Activated CD4-positive, alpha-beta T cell treated with anti-CD3 and anti-CD28 coated beads, Interleukin-2, amount 10 ng/mL, durations not matched to agents 7 days and 5 days (primary cell): ENCODE measurements around the gene HDC. TPM values are rescaled to one million over a fixed set of nuclear protein-coding genes. Genes with fewer than 3 reads are reported as not detected.

Experiments
- CTCF ChIA-PET: fragments of 350-600 bp; sonication (Branson Sonifier 250); formaldehyde crosslinking; loops from one replicate; lab custom pipeline; 2021; ENCODE audit warnings: antibody characterized with exemption; lab: Charles Lee
- POLR2A ChIA-PET: fragments of 350-600 bp; sonication (Branson Sonifier 250); formaldehyde crosslinking; loops from one replicate; lab custom pipeline; 2021; ENCODE audit warnings: antibody characterized with exemption; lab: Charles Lee
- DNase-seq: peaks from one replicate; pipeline ENCODE4 v3.0.0-alpha.2; 2020
- H3K27ac Mint-ChIP-seq: one replicate; pipeline ENCODE4 v1.8.0; 2021; ENCODE audit warnings: mild to moderate bottlenecking, moderate library complexity, mixed read lengths
- H3K27me3 Mint-ChIP-seq: one replicate; pipeline ENCODE4 v1.8.0; 2021; ENCODE audit warnings: mixed read lengths
- H3K36me3 Mint-ChIP-seq: one replicate; pipeline ENCODE4 v1.8.0; 2021; ENCODE audit warnings: low read depth, mixed read lengths
- H3K4me1 Mint-ChIP-seq: one replicate; pipeline ENCODE4 v1.8.0; 2021; ENCODE audit warnings: mixed read lengths
- H3K4me3 Mint-ChIP-seq: one replicate; pipeline ENCODE4 v1.8.0; 2021; ENCODE audit warnings: mild to moderate bottlenecking, moderate library complexity, mixed read lengths
- H3K9me3 Mint-ChIP-seq: one replicate; pipeline ENCODE4 v1.8.0; 2021; ENCODE audit warnings: mixed read lengths
- total RNA-seq, 2 experiments: library from RNA; stranded (reverse); gene quantifications; one replicate each; pipeline ENCODE4 v1.2.3, GENCODE V29; 2021

HDC gene
- total RNA-seq, 2 experiments from 2014 or later, result 0.27 TPM; not detected in 1

DNA sequence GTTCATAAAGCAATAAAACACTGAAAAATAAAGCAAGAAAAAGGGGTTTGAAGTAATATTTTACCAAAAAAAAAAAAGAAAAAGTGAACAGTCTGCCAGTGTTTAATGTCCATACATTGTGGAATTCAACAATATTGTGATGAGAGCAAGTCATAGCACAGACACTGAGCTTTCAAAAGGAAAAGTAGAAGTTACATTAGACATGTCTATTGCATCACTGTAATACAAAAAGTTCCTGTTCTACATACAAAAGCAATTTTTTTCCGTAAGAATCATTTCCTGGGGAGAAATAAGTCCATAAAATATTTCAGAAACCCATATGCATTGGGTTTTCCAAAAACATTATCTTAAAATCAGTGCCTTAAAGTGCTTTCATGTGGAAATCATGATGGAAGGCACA is 11.8 kb upstream of the HDC start:
- Mint-ChIP-seq H3K4me1 (no peaks in the 10 kb centered on the region), H3K27me3 (no peaks in the 10 kb centered on the region), H3K36me3 (peaks cover 14% of the 10 kb centered on the region), H3K27ac (no peak overlapping the region), H3K9me3 (no peaks in the 10 kb centered on the region), H3K4me3 (no peak overlapping the region)
- CTCF ChIA-PET, result interaction anchor here (0.6 kb wide), 1 partner anchor 504 kb away, joined by 3 read pairs; no protein-coding TSS in a partner anchor
- POLR2A ChIA-PET, result interaction anchor here (0.7 kb wide), 1 partner anchor 77 kb away, joined by 5 read pairs; no protein-coding TSS in a partner anchor
- no peak for DNase-seq

DNA sequence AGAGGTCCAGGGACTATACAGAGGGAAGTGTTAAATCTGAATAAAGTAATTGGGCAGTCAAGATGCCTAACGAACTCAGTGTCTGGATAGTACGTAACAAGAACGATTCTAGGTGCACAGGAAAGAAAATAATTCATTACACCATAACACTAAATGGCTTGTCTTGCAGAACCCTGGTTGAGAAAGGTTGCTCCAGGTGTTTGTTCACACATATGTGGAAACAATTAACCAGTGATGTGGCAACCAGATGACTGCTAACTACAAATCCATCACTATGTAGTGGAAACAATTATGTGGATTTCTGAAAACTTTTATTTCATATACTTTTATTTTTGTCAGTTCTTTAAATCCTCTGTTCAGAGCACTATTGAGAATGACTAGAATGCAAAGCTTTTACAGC is 10.4 kb upstream of the HDC start:
- H3K36me3 Mint-ChIP-seq, result peaks cover 14% of the 10 kb centered on the region
- ChIA-PET POLR2A (no interaction called here), CTCF (interaction anchor here (0.7 to 0.8 kb wide), 2 partner anchors 16 to 67 kb away, joined by 3 to 4 read pairs; no protein-coding TSS in a partner anchor)
- no peaks in the 10 kb centered on the region for H3K27me3 Mint-ChIP-seq
- H3K4me3 Mint-ChIP-seq, result no peak overlapping the region
- H3K9me3 Mint-ChIP-seq, result no peaks in the 10 kb centered on the region
- DNase-seq, result no peak
- H3K27ac Mint-ChIP-seq, result no peak overlapping the region
- H3K4me1 Mint-ChIP-seq, result no peaks in the 10 kb centered on the region

DNA sequence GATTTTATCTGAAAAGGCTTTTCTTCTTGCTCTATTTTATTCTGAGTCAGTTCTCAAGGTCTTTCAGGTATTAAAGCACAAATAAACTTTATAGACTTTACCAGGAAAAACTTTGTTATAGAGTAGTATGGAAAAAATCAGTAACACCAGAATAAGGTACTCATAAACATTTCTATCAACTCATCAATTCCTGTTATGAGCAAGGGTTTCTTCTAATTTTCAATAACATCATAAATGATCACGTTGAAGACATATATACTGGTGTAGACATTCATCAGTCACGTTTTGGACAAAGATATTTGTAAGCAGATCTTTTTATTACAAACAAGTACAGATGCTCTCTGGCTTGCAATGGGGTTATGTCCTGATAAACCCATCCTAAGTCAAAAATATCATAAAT is 9.6 kb upstream of the HDC start:
- Mint-ChIP-seq H3K4me3 (no peak overlapping the region), H3K9me3 (no peaks in the 10 kb centered on the region), H3K27ac (no peak overlapping the region), H3K36me3 (peaks cover 14% of the 10 kb centered on the region), H3K4me1 (no peaks in the 10 kb centered on the region), H3K27me3 (no peaks in the 10 kb centered on the region)
- POLR2A ChIA-PET, result no interaction called here
- CTCF ChIA-PET, result no interaction called here
- no peak for DNase-seq

DNA sequence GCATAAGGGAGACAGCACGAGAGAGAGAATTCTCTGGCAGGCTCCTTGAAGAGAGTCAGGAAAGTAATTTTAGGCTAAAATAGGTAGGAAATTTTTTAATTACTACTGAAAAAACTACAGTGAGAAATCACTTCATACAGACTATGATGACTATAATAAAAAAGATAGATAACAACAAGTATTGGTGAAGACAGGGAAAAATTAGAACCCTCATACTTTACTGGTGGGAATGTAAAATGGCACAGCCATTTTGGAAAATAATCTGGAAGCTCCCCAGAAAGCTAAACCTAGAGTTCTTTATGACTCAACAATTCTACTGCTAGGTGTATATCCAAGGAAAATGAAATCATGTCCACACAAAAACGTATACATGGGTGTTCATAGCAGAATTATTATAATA is 2.1 kb upstream of the HDC start:
- Mint-ChIP-seq H3K4me1 (peaks cover 12% of the 10 kb centered on the region), H3K36me3 (no peaks in the 10 kb centered on the region), H3K4me3 (no peak overlapping the region), H3K27ac (no peak overlapping the region), H3K27me3 (no peaks in the 10 kb centered on the region), H3K9me3 (no peaks in the 10 kb centered on the region)
- no peak for DNase-seq
- ChIA-PET CTCF (interaction anchor here (0.8 kb wide), 1 partner anchor 8 kb away, joined by 5 read pairs; no protein-coding TSS in a partner anchor), POLR2A (no interaction called here)

DNA sequence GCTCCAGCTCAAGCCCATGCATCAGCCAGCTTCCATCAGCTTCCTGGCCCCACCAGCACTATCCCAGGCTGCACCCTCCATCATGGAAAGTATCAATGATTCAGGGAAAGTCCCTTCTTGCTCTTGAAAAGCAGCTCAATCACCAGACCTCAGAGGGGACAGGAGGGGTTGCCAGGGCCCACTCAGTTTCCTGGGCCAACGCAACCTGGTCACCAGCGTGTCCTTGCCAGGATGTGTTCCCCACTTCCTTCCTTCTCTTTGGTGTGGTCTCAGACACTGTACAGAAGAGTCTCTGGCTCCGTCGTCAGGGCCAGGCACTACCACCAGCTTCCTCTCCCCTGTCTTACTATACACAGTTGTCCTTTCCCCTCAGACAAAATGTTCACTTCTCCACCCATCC is 3.0 kb downstream of the HDC start:
- Mint-ChIP-seq H3K36me3 (no peaks in the 10 kb centered on the region), H3K27ac (peak overlapping the region; percentile 42), H3K4me3 (no peak overlapping the region), H3K27me3 (no peaks in the 10 kb centered on the region), H3K9me3 (no peaks in the 10 kb centered on the region), H3K4me1 (peaks cover 50% of the 10 kb centered on the region)
- POLR2A ChIA-PET, result no interaction called here
- CTCF ChIA-PET, result interaction anchor here (0.5 to 7.5 kb wide), 9 partner anchors 8 to 93 kb away, joined by 3 to 88 read pairs (median 5); partner anchors contain the start of gene GABPB1
- DNase-seq, result peak; percentile 66

DNA sequence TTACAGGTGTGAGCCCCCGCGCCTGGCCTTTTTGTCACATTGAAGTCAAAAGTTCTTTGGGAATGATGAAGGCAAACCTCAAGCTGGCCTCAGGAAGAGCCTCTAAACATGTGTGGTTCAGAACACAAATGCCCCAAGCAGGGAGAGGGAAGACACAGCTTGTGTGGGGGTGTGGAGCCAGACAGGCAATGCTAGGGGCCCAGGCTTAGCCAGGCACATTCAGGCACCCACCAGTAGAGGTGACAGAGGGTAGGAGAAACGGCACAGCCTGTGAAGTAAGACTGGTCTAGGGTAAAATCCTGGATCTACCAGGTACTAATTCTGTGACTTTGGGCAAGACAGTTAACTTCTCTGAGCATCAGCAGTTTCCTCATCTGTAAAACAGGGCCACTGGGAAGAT is 3.5 kb downstream of the HDC start:
- Mint-ChIP-seq H3K27ac (peak overlapping the region; percentile 42), H3K27me3 (no peaks in the 10 kb centered on the region), H3K9me3 (no peaks in the 10 kb centered on the region), H3K4me1 (peaks cover 50% of the 10 kb centered on the region), H3K36me3 (no peaks in the 10 kb centered on the region), H3K4me3 (no peak overlapping the region)
- CTCF ChIA-PET, result interaction anchor here (0.5 to 7.5 kb wide), 10 partner anchors 8 to 74 kb away, joined by 3 to 88 read pairs (median 5); no protein-coding TSS in a partner anchor
- POLR2A ChIA-PET, result no interaction called here
- DNase-seq, result no peak

DNA sequence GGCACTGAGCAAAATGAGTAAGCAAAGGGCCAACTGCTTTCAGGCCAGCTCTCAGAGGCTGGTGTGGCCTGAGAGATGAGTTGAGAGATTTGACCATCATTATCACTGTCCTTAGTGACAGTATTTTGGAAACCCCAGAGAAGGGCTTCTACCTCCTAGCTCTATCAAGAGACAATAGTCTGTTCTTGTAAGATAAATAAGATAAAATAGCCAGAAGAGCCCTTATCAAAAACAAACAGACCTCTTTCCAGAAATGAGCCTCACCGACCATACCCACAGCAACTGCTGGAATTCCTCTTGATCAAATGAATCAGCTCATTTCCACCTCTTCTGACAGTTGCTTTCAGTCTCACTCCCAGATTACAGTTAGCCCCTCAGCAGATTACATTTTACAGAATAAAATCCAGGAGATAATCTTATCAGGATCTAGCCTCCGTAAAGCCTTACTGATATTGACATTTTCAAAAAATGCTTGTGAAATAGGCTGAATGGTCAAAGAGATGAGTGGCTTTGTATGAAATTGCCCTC is 4.5 kb downstream of the HDC start:
- Mint-ChIP-seq H3K27ac (peak overlapping the region; percentile 48), H3K9me3 (no peaks in the 10 kb centered on the region), H3K4me1 (peaks cover 50% of the 10 kb centered on the region), H3K36me3 (no peaks in the 10 kb centered on the region), H3K27me3 (no peaks in the 10 kb centered on the region), H3K4me3 (no peak overlapping the region)
- no peak for DNase-seq
- ChIA-PET POLR2A (interaction anchor here (0.5 to 0.6 kb wide), 2 partner anchors 12 to 1157 kb away, joined by 3 to 11 read pairs; no protein-coding TSS in a partner anchor), CTCF (interaction anchor here (0.6 to 7.5 kb wide), 7 partner anchors 12 to 92 kb away, joined by 3 to 88 read pairs (median 5); no protein-coding TSS in a partner anchor)

DNA sequence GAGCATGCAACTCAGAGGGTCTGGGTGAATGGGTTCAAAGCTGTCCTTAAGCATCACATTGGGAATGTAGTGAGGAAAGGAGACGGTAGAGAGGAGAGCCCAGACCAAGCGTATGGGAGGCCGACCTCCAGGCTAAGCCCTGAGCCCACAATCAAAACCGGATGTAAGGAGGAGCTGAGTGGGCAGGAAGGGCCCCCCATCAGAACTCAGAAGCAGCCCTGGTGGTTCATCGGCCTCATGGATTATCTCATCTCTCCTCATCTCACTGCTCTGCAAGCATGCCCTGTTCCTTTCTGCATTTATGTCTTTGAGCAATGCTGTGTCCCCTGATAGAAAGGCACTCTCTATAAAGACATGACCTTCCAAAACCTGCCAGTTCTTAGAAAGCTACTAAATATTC is 6.2 kb downstream of the HDC start:
- no peak overlapping the region for H3K27ac Mint-ChIP-seq
- no peaks in the 10 kb centered on the region for H3K9me3 Mint-ChIP-seq
- H3K4me3 Mint-ChIP-seq, result no peak overlapping the region
- peaks cover 50% of the 10 kb centered on the region for H3K4me1 Mint-ChIP-seq
- ChIA-PET CTCF (interaction anchor here (0.6 to 7.5 kb wide), 8 partner anchors 8 to 1098 kb away, joined by 3 to 88 read pairs (median 6); no protein-coding TSS in a partner anchor), POLR2A (interaction anchor here (0.6 kb wide), 1 partner anchor 51 kb away, joined by 7 read pairs; no protein-coding TSS in a partner anchor)
- DNase-seq, result no peak
- no peaks in the 10 kb centered on the region for H3K27me3 Mint-ChIP-seq
- no peaks in the 10 kb centered on the region for H3K36me3 Mint-ChIP-seq

DNA sequence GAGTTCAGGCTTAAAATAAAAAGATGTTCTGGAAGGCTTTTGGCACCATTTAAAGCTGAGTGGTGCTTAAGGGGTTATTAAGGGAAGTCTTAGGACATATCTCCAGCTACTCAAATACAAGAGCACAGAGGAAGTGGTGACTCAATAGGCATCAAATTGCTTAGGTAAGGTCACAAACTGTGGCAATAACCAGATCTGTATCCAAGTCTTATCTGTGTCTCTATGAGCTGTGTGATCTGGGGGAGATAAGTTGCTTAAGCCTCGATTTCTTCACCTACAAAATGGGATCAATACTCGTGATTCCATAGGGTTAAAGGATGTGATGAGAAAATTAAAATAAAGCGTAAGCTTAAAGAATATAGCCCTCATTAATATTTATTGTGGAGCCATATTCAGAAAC is 7.6 kb downstream of the HDC start:
- Mint-ChIP-seq H3K4me1 (peaks cover 41% of the 10 kb centered on the region), H3K27ac (no peak overlapping the region), H3K9me3 (no peaks in the 10 kb centered on the region), H3K27me3 (no peaks in the 10 kb centered on the region), H3K36me3 (no peaks in the 10 kb centered on the region), H3K4me3 (no peak overlapping the region)
- DNase-seq, result no peak
- POLR2A ChIA-PET, result no interaction called here
- CTCF ChIA-PET, result interaction anchor here (0.5 to 7.5 kb wide), 4 partner anchors 9 to 805 kb away, joined by 3 to 88 read pairs (median 7); no protein-coding TSS in a partner anchor

DNA sequence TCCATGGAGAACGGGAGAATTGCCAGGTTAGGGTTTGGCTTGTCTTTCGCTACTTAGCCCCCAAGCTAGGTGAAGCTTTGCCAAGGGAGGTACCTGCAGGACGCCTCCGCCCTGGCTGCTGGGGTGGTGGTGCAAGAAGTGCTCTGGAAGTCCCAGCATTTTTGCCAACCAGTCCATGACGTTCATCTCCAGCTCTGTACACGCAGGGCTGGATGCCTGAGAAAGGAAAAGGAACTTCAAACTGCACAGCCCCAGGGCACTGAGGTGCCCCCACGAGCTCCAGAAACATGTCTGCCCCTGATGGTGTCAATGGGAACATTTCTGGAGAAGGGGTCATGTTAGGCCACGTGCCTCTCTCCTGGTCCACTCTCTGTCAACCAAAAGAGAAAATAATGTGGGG is 8.2 kb downstream of the HDC start:
- H3K4me1 Mint-ChIP-seq, result peaks cover 35% of the 10 kb centered on the region
- no peaks in the 10 kb centered on the region for H3K27me3 Mint-ChIP-seq
- POLR2A ChIA-PET, result no interaction called here
- no peaks in the 10 kb centered on the region for H3K9me3 Mint-ChIP-seq
- no peaks in the 10 kb centered on the region for H3K36me3 Mint-ChIP-seq
- no peak overlapping the region for H3K27ac Mint-ChIP-seq
- H3K4me3 Mint-ChIP-seq, result no peak overlapping the region
- CTCF ChIA-PET, result interaction anchor here (0.5 to 7.5 kb wide), 4 partner anchors 8 to 806 kb away, joined by 3 to 88 read pairs (median 4); no protein-coding TSS in a partner anchor
- DNase-seq, result no peak

DNA sequence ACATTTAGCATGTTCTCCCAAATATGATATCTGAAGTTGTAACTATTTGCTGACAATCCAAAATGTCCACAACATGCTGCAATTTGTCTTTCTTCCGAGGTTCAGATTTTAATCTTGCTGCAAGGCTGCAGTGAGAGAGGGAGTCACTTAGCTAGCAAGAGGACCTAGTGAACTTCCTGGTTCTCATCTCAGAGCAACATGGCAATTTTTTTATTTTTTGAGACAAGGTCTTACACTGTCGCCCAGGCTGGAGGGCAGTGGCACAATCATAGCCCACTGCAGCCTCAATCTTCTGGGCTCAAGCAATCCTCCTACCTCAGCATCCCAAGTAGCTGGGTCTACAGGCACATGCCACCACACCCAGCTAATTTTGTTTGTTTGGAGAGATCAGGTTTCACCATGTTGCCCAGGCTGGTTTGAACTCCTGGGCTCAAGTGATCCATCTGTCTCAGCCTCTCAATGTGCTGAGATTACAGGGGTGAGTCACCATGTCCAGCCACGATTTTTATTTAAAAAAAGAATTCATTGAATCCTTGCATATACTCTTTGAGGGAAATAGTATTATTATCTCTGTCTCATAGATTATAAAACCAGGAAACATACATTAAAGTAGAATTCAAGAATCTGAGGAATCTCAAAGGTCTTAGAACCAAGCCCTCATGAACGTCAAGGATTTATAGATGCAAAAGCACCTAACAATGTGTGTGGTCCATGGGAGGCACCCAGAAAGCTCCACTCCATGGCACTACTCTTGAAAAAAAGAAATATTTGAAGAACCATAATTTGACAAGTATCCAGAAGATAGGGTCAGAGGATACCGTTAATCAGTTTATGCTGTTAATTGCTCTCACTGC is 9.1 kb downstream of the HDC start:
- no peaks in the 10 kb centered on the region for H3K36me3 Mint-ChIP-seq
- H3K27me3 Mint-ChIP-seq, result no peaks in the 10 kb centered on the region
- H3K4me3 Mint-ChIP-seq, result no peak overlapping the region
- no peak for DNase-seq
- peaks cover 33% of the 10 kb centered on the region for H3K4me1 Mint-ChIP-seq
- ChIA-PET POLR2A (no interaction called here), CTCF (interaction anchor here (0.6 to 7.5 kb wide), 4 partner anchors 7 to 206 kb away, joined by 3 to 88 read pairs (median 5); no protein-coding TSS in a partner anchor)
- no peaks in the 10 kb centered on the region for H3K9me3 Mint-ChIP-seq
- no peak overlapping the region for H3K27ac Mint-ChIP-seq

DNA sequence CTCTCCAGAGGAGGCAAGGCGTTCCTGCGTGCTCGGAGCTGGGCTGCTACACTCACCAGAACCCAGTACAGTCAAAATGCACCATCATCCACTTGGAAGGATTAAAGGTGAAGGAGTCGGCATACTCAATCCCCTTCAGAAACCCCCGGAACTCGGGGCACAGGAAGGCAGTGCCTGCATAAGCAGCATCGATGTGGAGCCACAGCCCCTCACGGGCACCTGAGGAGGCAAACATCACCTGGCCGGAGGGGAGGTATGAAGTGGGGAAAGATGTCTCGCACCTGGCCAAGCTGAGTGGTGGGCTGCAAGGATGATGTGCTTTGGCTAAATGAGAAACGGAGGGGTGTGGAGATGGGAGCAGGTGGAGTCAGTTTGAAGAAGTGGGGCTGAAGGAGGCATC is 13.0 kb downstream of the HDC start:
- ChIA-PET POLR2A (no interaction called here), CTCF (interaction anchor here (6.9 kb wide), 1 partner anchor 7 kb away, joined by 88 read pairs; no protein-coding TSS in a partner anchor)
- Mint-ChIP-seq H3K9me3 (peaks cover 3% of the 10 kb centered on the region), H3K27me3 (no peaks in the 10 kb centered on the region), H3K4me3 (no peak overlapping the region), H3K36me3 (peaks cover 2% of the 10 kb centered on the region), H3K4me1 (peaks cover 34% of the 10 kb centered on the region), H3K27ac (no peak overlapping the region)
- DNase-seq, result no peak
